ENCODE data around the gene NIM1K. TPM values are rescaled to one million over a fixed set of nuclear protein-coding genes. Genes with fewer than 3 reads are reported as not detected.

The NIM1K gene
- total RNA-seq, 4 donors from 2014 or later, result 0.32 TPM; not detected in 3

GRCh38 chr5:43268188-43268820 lies 76.3 kb downstream of the NIM1K start:
- Histone ChIP-seq H3K27me3 (no peaks in the 10 kb centered on the region), H3K9me3 (no peaks in the 10 kb centered on the region), H3K4me1 (no peaks in the 10 kb centered on the region), H3K27ac (no peak overlapping the region), H3K36me3 (no peaks in the 10 kb centered on the region), H3K4me3 (no peak overlapping the region)
- intact Hi-C loops (cut with DNase I; ENCODE audit: low total_unique reads), result no loop called here
- WGBS, 2 donors (ENCODE audit: low coverage in 1 of 2), result 60 to 90% methylated on average over 1 of the region's 1 CpG
- no peak for DNase-seq
- in situ Hi-C loops (cut with MboI; ENCODE audit: low pct_ligation_motif_present in 1 of 4, low pct_unique_long_range_greater_than_20kb in 1 of 4, low sequenced_read_pairs in 3 of 4), result no loop called here
- no peak for TF ChIP-seq EP300 (IDR thresholded peaks at IDR 0.05; ENCODE audit: low read depth)
- no peak for TF ChIP-seq POLR2AphosphoS5 (IDR thresholded peaks at IDR 0.05)
- no peak for TF ChIP-seq POLR2A (IDR thresholded peaks at IDR 0.05)

GRCh38 chr5:43270645-43271044 lies 78.6 kb downstream of the NIM1K start:
- H3K4me3 ChIP-seq, result no peak overlapping the region
- no peak for DNase-seq
- in situ Hi-C loops (cut with MboI; ENCODE audit: low pct_ligation_motif_present in 1 of 4, low pct_unique_long_range_greater_than_20kb in 1 of 4, low sequenced_read_pairs in 3 of 4) (no loop called here), intact Hi-C loops (cut with DNase I; ENCODE audit: low total_unique reads) (loop anchor here (1.0 kb wide), 1 partner anchor 14 kb away; no protein-coding TSS in a partner anchor)
- no peaks in the 10 kb centered on the region for H3K27me3 ChIP-seq
- H3K36me3 ChIP-seq, result no peaks in the 10 kb centered on the region
- WGBS, 2 donors (ENCODE audit: low coverage in 1 of 2), result 90% methylated on average over 1 of the region's 1 CpG; no CpG with 5 or more reads in 1 of the 2 donors
- H3K9me3 ChIP-seq, result no peaks in the 10 kb centered on the region
- H3K4me1 ChIP-seq, result no peaks in the 10 kb centered on the region
- TF ChIP-seq POLR2A (IDR thresholded peaks at IDR 0.05) (no peak), EP300 (IDR thresholded peaks at IDR 0.05; ENCODE audit: low read depth) (no peak), POLR2AphosphoS5 (IDR thresholded peaks at IDR 0.05) (no peak)
- TF ChIP-seq, protein P1, sequence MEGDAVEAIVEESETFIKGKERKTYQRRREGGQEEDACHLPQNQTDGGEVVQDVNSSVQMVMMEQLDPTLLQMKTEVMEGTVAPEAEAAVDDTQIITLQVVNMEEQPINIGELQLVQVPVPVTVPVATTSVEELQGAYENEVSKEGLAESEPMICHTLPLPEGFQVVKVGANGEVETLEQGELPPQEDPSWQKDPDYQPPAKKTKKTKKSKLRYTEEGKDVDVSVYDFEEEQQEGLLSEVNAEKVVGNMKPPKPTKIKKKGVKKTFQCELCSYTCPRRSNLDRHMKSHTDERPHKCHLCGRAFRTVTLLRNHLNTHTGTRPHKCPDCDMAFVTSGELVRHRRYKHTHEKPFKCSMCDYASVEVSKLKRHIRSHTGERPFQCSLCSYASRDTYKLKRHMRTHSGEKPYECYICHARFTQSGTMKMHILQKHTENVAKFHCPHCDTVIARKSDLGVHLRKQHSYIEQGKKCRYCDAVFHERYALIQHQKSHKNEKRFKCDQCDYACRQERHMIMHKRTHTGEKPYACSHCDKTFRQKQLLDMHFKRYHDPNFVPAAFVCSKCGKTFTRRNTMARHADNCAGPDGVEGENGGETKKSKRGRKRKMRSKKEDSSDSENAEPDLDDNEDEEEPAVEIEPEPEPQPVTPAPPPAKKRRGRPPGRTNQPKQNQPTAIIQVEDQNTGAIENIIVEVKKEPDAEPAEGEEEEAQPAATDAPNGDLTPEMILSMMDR (IDR thresholded peaks at IDR 0.05), result no peak
- no peak overlapping the region for H3K27ac ChIP-seq

GRCh38 chr5:43273552-43273951 lies 81.5 kb downstream of the NIM1K start:
- H3K27ac ChIP-seq, result no peak overlapping the region
- no peaks in the 10 kb centered on the region for H3K27me3 ChIP-seq
- H3K9me3 ChIP-seq, result no peaks in the 10 kb centered on the region
- in situ Hi-C loops (cut with MboI; ENCODE audit: low pct_ligation_motif_present in 1 of 4, low pct_unique_long_range_greater_than_20kb in 1 of 4, low sequenced_read_pairs in 3 of 4), result no loop called here
- DNase-seq, result no peak
- no peak overlapping the region for H3K4me3 ChIP-seq
- H3K36me3 ChIP-seq, result no peaks in the 10 kb centered on the region
- no peaks in the 10 kb centered on the region for H3K4me1 ChIP-seq
- TF ChIP-seq, protein P1 (IDR thresholded peaks at IDR 0.05), result no peak
- TF ChIP-seq EP300 (IDR thresholded peaks at IDR 0.05; ENCODE audit: low read depth), result no peak
- TF ChIP-seq POLR2A (IDR thresholded peaks at IDR 0.05), result no peak
- no peak for TF ChIP-seq POLR2AphosphoS5 (IDR thresholded peaks at IDR 0.05)
- intact Hi-C loops (cut with DNase I; ENCODE audit: low total_unique reads), result no loop called here

- no peak for TF ChIP-seq POLR2A (IDR thresholded peaks at IDR 0.05)
- TF ChIP-seq EP300 (IDR thresholded peaks at IDR 0.05; ENCODE audit: low read depth), result no peak
- no peaks in the 10 kb centered on the region for H3K4me1 ChIP-seq
- no peaks in the 10 kb centered on the region for H3K36me3 ChIP-seq
- intact Hi-C loops (cut with DNase I; ENCODE audit: low total_unique reads) (no loop called here), in situ Hi-C loops (cut with MboI; ENCODE audit: low pct_ligation_motif_present in 1 of 4, low pct_unique_long_range_greater_than_20kb in 1 of 4, low sequenced_read_pairs in 3 of 4) (no loop called here)
- 58 to 65% methylated on average over 7 of the region's 7 CpGs for WGBS, 2 donors (ENCODE audit: low coverage in 1 of 2)
- H3K27me3 ChIP-seq, result no peaks in the 10 kb centered on the region
- DNase-seq, result no peak
- no peak overlapping the region for H3K27ac ChIP-seq
- no peaks in the 10 kb centered on the region for H3K9me3 ChIP-seq
- H3K4me3 ChIP-seq, result no peak overlapping the region
These were observed 82.5 kb downstream of the NIM1K start for GRCh38 chr5:43274435-43275114.

- Histone ChIP-seq H3K4me1 (no peaks in the 10 kb centered on the region), H3K9me3 (no peaks in the 10 kb centered on the region), H3K27me3 (no peaks in the 10 kb centered on the region), H3K36me3 (no peaks in the 10 kb centered on the region), H3K27ac (no peak overlapping the region), H3K4me3 (no peak overlapping the region)
- no peak for DNase-seq
- WGBS, 2 donors (ENCODE audit: low coverage in 1 of 2), result 89 to 100% methylated on average over 1 to 4 of the region's 4 CpGs
- intact Hi-C loops (cut with DNase I; ENCODE audit: low total_unique reads), result no loop called here
- TF ChIP-seq, protein P1 (IDR thresholded peaks at IDR 0.05), result no peak
- TF ChIP-seq POLR2AphosphoS5 (IDR thresholded peaks at IDR 0.05) (no peak), EP300 (IDR thresholded peaks at IDR 0.05; ENCODE audit: low read depth) (no peak), POLR2A (IDR thresholded peaks at IDR 0.05) (no peak)
- in situ Hi-C loops (cut with MboI; ENCODE audit: low pct_ligation_motif_present in 1 of 4, low pct_unique_long_range_greater_than_20kb in 1 of 4, low sequenced_read_pairs in 3 of 4), result no loop called here
These were observed 83.4 kb downstream of the NIM1K start for GRCh38 chr5:43275391-43275790.

Measured in transverse colon (tissue), 4 donors.